ENCODE measurements around the gene GALNT8. TPM values are rescaled to one million over a fixed set of nuclear protein-coding genes. Genes with fewer than 3 reads are reported as not detected.

The GALNT8 gene
- 0.89 TPM for polyA plus RNA-seq (2012; ENCODE audit: missing spikeins)

DNA sequence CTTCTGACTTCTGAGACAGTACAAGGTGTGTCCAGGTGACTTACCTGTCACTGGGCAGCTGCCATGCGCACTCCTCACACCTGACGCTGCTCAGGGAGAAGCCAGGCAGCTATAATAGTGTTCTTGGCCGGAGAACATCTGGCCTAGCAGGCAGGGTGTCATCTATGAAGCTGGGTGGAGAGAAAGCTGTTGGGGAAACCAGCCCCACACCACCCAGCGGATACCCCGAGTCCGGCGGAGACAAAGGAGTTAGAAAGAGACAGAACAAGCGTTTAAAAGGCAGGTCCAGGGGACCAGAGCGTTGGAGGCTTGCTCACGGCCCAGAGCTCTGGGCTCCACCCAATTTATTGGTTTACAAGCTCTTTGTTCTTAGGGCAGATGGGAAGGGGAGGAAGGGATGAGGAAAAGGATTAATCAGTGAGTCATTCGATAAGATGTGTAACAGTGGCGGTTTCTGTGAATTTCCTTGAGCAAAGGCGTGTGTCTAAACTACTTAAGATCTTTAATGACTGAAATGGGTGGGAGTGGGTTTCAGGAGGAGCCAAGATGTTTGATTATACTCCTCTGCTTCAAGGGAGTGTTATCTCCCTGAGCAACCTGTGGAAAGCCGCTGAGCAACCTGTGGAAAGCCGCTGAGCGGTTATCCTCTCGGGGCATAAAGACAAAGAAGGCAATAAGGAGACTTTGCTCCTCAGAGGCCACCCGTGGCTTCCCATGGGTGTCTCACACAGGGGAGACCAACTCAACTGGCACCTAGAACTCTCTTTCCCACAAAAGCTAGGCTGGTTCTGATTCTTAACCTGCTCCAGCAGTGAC lies at the start of gene GALNT8:
Gene GALNT8 (plus strand): TSS at position 580 of the 816 bp plus-strand sequence. CDS start 278 bp downstream, outside the sequence.
- TF ChIP-seq POLR2AphosphoS5 (IDR thresholded peaks at IDR 0.05; ENCODE audit: low read depth, low read length) (no peak), POLR2A (IDR thresholded peaks at IDR 0.05; ENCODE audit: low read depth, low read length) (no peak), TAF1 (IDR thresholded peaks at IDR 0.05; ENCODE audit: borderline replicate concordance, low read depth, low read length) (no peak)
- FAIRE-seq (no peak), DNase-seq (ENCODE audit: insufficient read length) (no peak)

DNA sequence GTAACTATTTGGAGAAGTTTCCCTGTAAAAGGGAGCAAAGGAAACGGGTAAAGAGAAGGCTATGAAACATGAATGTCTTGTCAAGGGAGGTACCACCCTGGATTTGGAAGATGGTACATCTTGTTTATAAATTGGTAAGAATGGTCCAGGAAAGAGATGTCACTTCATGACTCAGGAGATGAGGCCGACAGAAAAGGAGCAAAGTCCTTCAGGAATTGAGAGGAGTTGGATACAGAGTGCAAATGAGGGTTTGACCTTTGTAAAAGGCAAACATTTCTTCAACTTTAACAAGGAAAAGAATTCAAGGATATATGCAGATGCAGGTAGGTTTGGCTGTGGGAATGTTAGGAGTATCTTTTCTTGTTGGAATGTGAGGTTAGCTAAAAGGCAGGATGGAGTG lies 40.5 kb upstream of the GALNT8 start:
- FAIRE-seq (no peak), DNase-seq (ENCODE audit: insufficient read length) (no peak)
- no peak for TF ChIP-seq POLR2AphosphoS5 (IDR thresholded peaks at IDR 0.05; ENCODE audit: low read depth, low read length)
- TF ChIP-seq TAF1 (IDR thresholded peaks at IDR 0.05; ENCODE audit: borderline replicate concordance, low read depth, low read length): no peak
- TF ChIP-seq POLR2A (IDR thresholded peaks at IDR 0.05; ENCODE audit: low read depth, low read length): no peak

- no peak for DNase-seq (ENCODE audit: insufficient read length)
- no peak for TF ChIP-seq TAF1 (IDR thresholded peaks at IDR 0.05; ENCODE audit: borderline replicate concordance, low read depth, low read length)
- TF ChIP-seq POLR2A (IDR thresholded peaks at IDR 0.05; ENCODE audit: low read depth, low read length): no peak
- TF ChIP-seq POLR2AphosphoS5 (IDR thresholded peaks at IDR 0.05; ENCODE audit: low read depth, low read length): no peak
- FAIRE-seq: no peak
Observed at GRCh38 chr12:4681732-4682131, 38.5 kb upstream of the GALNT8 start.

DNA sequence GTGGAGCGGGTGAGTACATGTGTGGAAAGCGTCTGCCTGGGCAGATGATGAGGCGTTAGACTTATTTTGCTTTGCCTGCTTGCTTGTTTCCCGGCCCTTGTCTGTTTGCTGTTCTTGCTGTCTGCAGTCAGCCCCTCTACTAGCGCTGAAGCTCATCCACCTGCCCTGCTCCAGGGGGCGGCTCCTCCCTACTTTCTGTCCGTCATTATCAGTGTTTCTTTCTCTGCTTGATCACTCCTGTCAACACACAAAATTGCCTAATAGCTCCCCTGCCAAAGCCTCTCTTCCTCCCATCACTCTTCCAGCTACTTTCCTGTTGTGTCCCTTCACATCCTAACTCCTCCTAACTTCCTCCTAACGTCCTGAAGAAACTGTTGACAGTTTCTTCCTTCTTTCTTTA lies 34.9 kb upstream of the GALNT8 start:
- TF ChIP-seq POLR2A (IDR thresholded peaks at IDR 0.05; ENCODE audit: low read depth, low read length): no peak
- no peak for TF ChIP-seq POLR2AphosphoS5 (IDR thresholded peaks at IDR 0.05; ENCODE audit: low read depth, low read length)
- TF ChIP-seq TAF1 (IDR thresholded peaks at IDR 0.05; ENCODE audit: borderline replicate concordance, low read depth, low read length): no peak
- DNase-seq (ENCODE audit: insufficient read length) (no peak), FAIRE-seq (no peak)

GRCh38 chr12:4690760-4691159 lies 29.4 kb upstream of the GALNT8 start:
- DNase-seq (ENCODE audit: insufficient read length) (no peak), FAIRE-seq (no peak)
- TF ChIP-seq POLR2AphosphoS5 (IDR thresholded peaks at IDR 0.05; ENCODE audit: low read depth, low read length) (no peak), TAF1 (IDR thresholded peaks at IDR 0.05; ENCODE audit: borderline replicate concordance, low read depth, low read length) (no peak), POLR2A (IDR thresholded peaks at IDR 0.05; ENCODE audit: low read depth, low read length) (no peak)

DNA sequence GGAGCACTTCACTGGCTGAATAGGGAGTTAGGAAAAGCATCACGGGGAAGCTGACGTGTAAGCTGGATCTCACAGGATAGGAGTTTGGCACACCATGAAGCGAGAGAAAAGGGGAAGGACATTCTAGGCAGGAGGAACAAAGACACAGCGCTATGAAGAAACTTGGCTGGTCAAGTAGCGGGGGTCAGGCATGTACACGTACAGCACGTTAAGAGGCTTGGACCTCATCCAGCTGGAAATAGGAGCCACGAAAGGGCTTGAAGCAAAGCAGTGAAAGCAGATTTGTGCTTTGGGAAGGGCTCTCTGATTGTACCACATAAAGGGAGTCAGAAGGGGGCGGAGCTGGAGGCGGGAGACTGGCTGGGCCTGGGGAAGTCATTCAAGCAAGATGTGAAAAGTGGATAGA lies 19.6 kb upstream of the GALNT8 start:
- TF ChIP-seq POLR2AphosphoS5 (IDR thresholded peaks at IDR 0.05; ENCODE audit: low read depth, low read length): no peak
- no peak for TF ChIP-seq POLR2A (IDR thresholded peaks at IDR 0.05; ENCODE audit: low read depth, low read length)
- no peak for TF ChIP-seq TAF1 (IDR thresholded peaks at IDR 0.05; ENCODE audit: borderline replicate concordance, low read depth, low read length)
- DNase-seq (ENCODE audit: insufficient read length) (no peak), FAIRE-seq (no peak)

DNA sequence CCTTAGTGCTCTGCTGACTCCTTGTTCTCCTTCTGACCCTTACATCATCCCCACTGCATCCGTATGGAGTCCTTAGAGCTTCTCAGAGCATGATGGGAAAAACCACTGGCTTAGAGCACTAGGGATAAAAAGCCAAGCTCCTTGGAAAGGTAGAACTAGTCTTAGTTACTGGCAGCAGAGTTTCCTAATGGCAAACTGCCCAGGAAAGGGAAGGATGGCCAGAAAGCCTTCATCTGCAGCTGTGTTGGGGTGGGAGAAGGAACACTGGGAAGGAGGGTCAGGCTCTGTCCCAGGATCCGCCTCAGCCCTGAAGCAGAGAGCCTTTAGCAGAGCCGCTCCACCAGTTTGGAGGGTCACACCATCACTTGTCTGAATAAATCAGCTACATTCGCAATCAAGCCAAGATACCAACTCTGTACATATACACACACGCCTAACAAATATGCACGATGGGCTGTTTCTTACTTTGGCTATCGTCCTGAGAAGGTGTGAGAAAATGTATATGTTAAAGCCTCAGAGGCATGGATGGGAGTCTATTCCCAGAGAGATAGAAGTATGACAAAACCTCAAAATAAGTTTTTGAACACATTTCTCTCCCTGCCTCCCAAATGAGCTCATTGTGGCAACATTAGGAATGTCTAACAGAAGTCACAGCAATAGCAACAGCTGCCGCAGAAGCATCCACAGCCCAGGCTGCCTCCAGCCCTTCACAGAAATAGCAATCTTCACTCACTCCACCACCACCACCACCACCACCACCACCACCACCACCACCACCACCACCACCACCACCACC lies 18.6 kb upstream of the GALNT8 start:
- no peak for TF ChIP-seq TAF1 (IDR thresholded peaks at IDR 0.05; ENCODE audit: borderline replicate concordance, low read depth, low read length)
- no peak for TF ChIP-seq POLR2A (IDR thresholded peaks at IDR 0.05; ENCODE audit: low read depth, low read length)
- no peak for TF ChIP-seq POLR2AphosphoS5 (IDR thresholded peaks at IDR 0.05; ENCODE audit: low read depth, low read length)
- FAIRE-seq (no peak), DNase-seq (ENCODE audit: insufficient read length) (no peak)

- TF ChIP-seq POLR2A (IDR thresholded peaks at IDR 0.05; ENCODE audit: low read depth, low read length) (no peak), POLR2AphosphoS5 (IDR thresholded peaks at IDR 0.05; ENCODE audit: low read depth, low read length) (no peak), TAF1 (IDR thresholded peaks at IDR 0.05; ENCODE audit: borderline replicate concordance, low read depth, low read length) (no peak)
- DNase-seq (ENCODE audit: insufficient read length) (no peak), FAIRE-seq (no peak)
Observed at GRCh38 chr12:4703676-4704075, 16.5 kb upstream of the GALNT8 start.

DNA sequence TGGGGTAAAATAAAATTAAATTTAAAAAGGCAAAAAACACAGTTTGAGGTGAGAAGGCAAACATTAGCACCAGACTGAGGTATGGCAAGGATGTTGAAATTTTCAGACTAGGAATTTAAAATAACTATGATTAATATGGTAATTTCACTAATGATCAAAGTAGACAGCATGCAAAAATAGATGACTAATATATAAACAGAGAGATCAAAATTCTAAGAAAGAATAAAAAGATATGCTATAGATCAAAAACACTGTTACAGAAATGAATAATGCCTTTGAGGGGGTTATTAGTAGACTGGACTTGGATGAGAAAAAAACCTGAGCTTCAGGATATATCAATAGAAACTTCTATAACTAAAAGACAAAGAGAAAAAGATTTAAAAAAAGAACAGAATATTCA lies 14.4 kb upstream of the GALNT8 start:
- FAIRE-seq: no peak
- TF ChIP-seq TAF1 (IDR thresholded peaks at IDR 0.05; ENCODE audit: borderline replicate concordance, low read depth, low read length): no peak
- TF ChIP-seq POLR2AphosphoS5 (IDR thresholded peaks at IDR 0.05; ENCODE audit: low read depth, low read length): no peak
- no peak for TF ChIP-seq POLR2A (IDR thresholded peaks at IDR 0.05; ENCODE audit: low read depth, low read length)
- no peak for DNase-seq (ENCODE audit: insufficient read length)

GRCh38 chr12:4707306-4707705 lies 12.9 kb upstream of the GALNT8 start:
- DNase-seq (ENCODE audit: insufficient read length) (no peak), FAIRE-seq (no peak)

DNA sequence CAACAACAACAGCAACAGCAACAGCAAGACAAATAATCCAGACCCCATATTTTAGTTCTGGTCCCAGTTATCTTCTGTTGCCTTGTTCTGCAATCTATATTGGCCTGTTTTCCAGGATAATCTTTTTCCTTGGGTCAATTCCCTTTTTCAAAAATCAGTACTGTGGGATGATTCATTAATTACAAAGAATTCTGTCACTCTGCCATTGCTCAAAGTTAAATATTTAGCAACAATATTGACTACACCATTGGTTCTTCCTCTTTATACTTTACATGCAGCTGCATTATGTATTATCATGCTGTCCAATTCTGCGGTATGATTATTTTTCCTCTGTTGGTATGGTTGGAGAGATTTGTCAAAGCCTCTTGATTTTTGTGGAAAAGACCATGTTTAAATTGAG lies 10.1 kb upstream of the GALNT8 start:
- FAIRE-seq: no peak
- no peak for DNase-seq (ENCODE audit: insufficient read length)
- TF ChIP-seq POLR2A (IDR thresholded peaks at IDR 0.05; ENCODE audit: low read depth, low read length): no peak
- TF ChIP-seq POLR2AphosphoS5 (IDR thresholded peaks at IDR 0.05; ENCODE audit: low read depth, low read length): no peak
- no peak for TF ChIP-seq TAF1 (IDR thresholded peaks at IDR 0.05; ENCODE audit: borderline replicate concordance, low read depth, low read length)

More at GRCh38 chr12:4707306-4707705, 12.9 kb upstream of the GALNT8 start:
- TF ChIP-seq POLR2A (IDR thresholded peaks at IDR 0.05; ENCODE audit: low read depth, low read length) (no peak), POLR2AphosphoS5 (IDR thresholded peaks at IDR 0.05; ENCODE audit: low read depth, low read length) (no peak), TAF1 (IDR thresholded peaks at IDR 0.05; ENCODE audit: borderline replicate concordance, low read depth, low read length) (no peak)

Measured in GM12892 (cell line).